Left lung (tissue), 10 donors: ENCODE data around the gene MSRB2. TPM values are rescaled to one million over a fixed set of nuclear protein-coding genes. Genes with fewer than 3 reads are reported as not detected.

Experiments used
- ATAC-seq: fragments of 200-7000 bp; cut with Tn5 transposase; one replicate; pipeline ENCODE4 v1.9.1; 2020; ENCODE audit warnings: moderate library complexity
- DNase-seq, 4 donors: peaks; one replicate each; pipeline ENCODE4 v3.0.0-alpha.2; 2013 to 2020
- H3K27ac ChIP-seq, 2 donors: fragments of 200-600 bp; sonication (generic) in 1 of 2; one replicate each; pipeline versions ENCODE4 v1.5.0 to v1.8.0; 2020 to 2021
- H3K27me3 ChIP-seq, 2 donors: fragments of 200-600 bp; sonication (generic) in 1 of 2; one replicate each; pipeline versions ENCODE4 v1.5.0 to v1.8.0; 2020 to 2021
- H3K36me3 ChIP-seq, 2 donors: fragments of 200-600 bp; sonication (generic) in 1 of 2; one replicate each; pipeline versions ENCODE4 v1.5.0 to v1.8.0; 2020 to 2021
- H3K4me1 ChIP-seq, 2 donors: fragments of 200-600 bp; one replicate each; pipeline ENCODE4 v1.8.0; 2021
- H3K4me3 ChIP-seq, 2 donors: fragments of 200-600 bp; sonication (generic) in 1 of 2; one replicate each; pipeline versions ENCODE4 v1.5.0 to v1.8.0; 2020 to 2021; ENCODE audit warnings: mild to moderate bottlenecking in 1 of 2
- H3K9me3 ChIP-seq, 2 donors: fragments of 200-600 bp; sonication (generic) in 1 of 2; one replicate each; pipeline versions ENCODE4 v1.5.0 to v1.8.0; 2020 to 2021
- intact Hi-C, 2 donors: fragments of 100-400 bp; cut with DNase I; formaldehyde crosslinking; loops; one replicate each; pipeline versions ENCODE4 v1.11.2 to v1.14.2; 2022
- polyA plus RNA-seq, 6 donors: library from polyadenylated mRNA; unstranded; fragments of 120-200 nt; gene quantifications; one replicate each; pipeline ENCODE4 v1.2.1, GENCODE V29; 2013; ENCODE audit not compliant: insufficient read length in 6 of 6
- total RNA-seq, 2 donors: library from RNA; stranded (reverse); fragmentation: NEBNext Ultra II Directional; extraction: Animal tissue kit (Norgen Biotek cat#: 25700); gene quantifications; one replicate each; pipeline ENCODE4 v1.2.1, GENCODE V29; 2021
- TF ChIP-seq, protein P1 (sequence below), 2 donors: fragments of 200-600 bp; sonication (generic) in 1 of 2; IDR thresholded peaks; one replicate each; pipeline versions ENCODE4 v1.5.0 to v1.8.0; 2021; ENCODE audit warnings: antibody characterized with exemption in 2 of 2
- donor health status: DM: no; HTN: yes; CAD: no.
- donor health status: DM: no; HTN: no; CAD: no.

Gene MSRB2
- total and polyA plus RNA-seq, 8 donors, result 28.0 to 41.0 (median 38.0) TPM

GRCh38 chr10:23148214-23148613, 52.8 kb downstream of the MSRB2 start:
- Histone ChIP-seq H3K27ac (no peak overlapping the region), H3K4me3 (no peak overlapping the region), H3K36me3 (no peaks in the 10 kb centered on the region), H3K9me3 (no peaks in the 10 kb centered on the region), H3K4me1 (no peaks in the 10 kb centered on the region), H3K27me3 (peaks cover 0 to 10% of the 10 kb centered on the region in 2 donors)
- DNase-seq, result no peak
- ATAC-seq, result no peak
- TF ChIP-seq, protein P1, sequence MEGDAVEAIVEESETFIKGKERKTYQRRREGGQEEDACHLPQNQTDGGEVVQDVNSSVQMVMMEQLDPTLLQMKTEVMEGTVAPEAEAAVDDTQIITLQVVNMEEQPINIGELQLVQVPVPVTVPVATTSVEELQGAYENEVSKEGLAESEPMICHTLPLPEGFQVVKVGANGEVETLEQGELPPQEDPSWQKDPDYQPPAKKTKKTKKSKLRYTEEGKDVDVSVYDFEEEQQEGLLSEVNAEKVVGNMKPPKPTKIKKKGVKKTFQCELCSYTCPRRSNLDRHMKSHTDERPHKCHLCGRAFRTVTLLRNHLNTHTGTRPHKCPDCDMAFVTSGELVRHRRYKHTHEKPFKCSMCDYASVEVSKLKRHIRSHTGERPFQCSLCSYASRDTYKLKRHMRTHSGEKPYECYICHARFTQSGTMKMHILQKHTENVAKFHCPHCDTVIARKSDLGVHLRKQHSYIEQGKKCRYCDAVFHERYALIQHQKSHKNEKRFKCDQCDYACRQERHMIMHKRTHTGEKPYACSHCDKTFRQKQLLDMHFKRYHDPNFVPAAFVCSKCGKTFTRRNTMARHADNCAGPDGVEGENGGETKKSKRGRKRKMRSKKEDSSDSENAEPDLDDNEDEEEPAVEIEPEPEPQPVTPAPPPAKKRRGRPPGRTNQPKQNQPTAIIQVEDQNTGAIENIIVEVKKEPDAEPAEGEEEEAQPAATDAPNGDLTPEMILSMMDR (IDR thresholded peaks at IDR 0.05), result no peak
- intact Hi-C loops, result no loop called here

- Histone ChIP-seq H3K27ac (no peak overlapping the region), H3K4me1 (no peaks in the 10 kb centered on the region), H3K9me3 (no peaks in the 10 kb centered on the region), H3K27me3 (peaks cover 0 to 10% of the 10 kb centered on the region in 2 donors), H3K36me3 (no peaks in the 10 kb centered on the region), H3K4me3 (no peak overlapping the region)
- no peak for ATAC-seq
- TF ChIP-seq, protein P1 (IDR thresholded peaks at IDR 0.05), result no peak
- DNase-seq, result no peak
- intact Hi-C loops, result no loop called here
Observed at GRCh38 chr10:23150091-23150490, 54.7 kb downstream of the MSRB2 start.

- no peak for ATAC-seq
- H3K27ac ChIP-seq, result no peak overlapping the region
- H3K36me3 ChIP-seq, result no peaks in the 10 kb centered on the region
- no peaks in the 10 kb centered on the region for H3K9me3 ChIP-seq
- TF ChIP-seq, protein P1 (IDR thresholded peaks at IDR 0.05), result no peak
- peaks cover 0 to 13% of the 10 kb centered on the region in 2 donors for H3K27me3 ChIP-seq
- intact Hi-C loops, result no loop called here
- H3K4me1 ChIP-seq, result no peaks in the 10 kb centered on the region
- no peak overlapping the region for H3K4me3 ChIP-seq
- no peak for DNase-seq
Observed at GRCh38 chr10:23150610-23151009, 55.2 kb downstream of the MSRB2 start.

DNA sequence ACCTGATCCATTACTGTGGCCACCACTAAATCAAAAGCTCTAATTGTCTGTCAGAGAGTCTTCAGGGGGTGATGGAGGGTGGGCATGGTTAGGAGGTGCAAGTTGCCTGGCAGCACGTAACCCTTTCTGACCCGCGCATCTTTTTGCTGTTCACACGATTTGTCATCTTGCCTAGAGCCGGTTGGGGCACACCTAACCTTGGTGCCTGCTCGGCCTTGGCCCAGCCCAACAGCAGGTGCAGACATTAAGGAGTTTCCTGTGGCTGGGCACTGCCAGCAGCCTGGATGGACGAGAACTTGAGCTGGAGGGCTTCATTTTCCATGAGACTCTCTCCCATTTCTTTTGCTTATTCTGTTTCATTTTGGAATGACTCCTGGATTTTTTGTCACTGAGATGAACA, 55.7 kb downstream of the MSRB2 start:
- ATAC-seq (no peak), DNase-seq (no peak)
- H3K27ac ChIP-seq, result no peak overlapping the region
- H3K9me3 ChIP-seq, result no peaks in the 10 kb centered on the region
- H3K36me3 ChIP-seq, result no peaks in the 10 kb centered on the region
- H3K4me3 ChIP-seq, result no peak overlapping the region
- TF ChIP-seq, protein P1 (IDR thresholded peaks at IDR 0.05), result no peak
- intact Hi-C loops, result no loop called here
- peaks cover 0 to 10% of the 10 kb centered on the region in 2 donors for H3K27me3 ChIP-seq
- no peaks in the 10 kb centered on the region for H3K4me1 ChIP-seq

- Histone ChIP-seq H3K36me3 (no peaks in the 10 kb centered on the region), H3K27me3 (peaks cover 0 to 27% of the 10 kb centered on the region in 2 donors), H3K4me1 (peaks cover 0 to 5% of the 10 kb centered on the region in 2 donors), H3K4me3 (no peak overlapping the region), H3K9me3 (no peaks in the 10 kb centered on the region), H3K27ac (no peak overlapping the region)
- DNase-seq, result no peak
- intact Hi-C loops, result no loop called here
- TF ChIP-seq, protein P1 (IDR thresholded peaks at IDR 0.05), result no peak
- no peak for ATAC-seq
Observed at GRCh38 chr10:23155169-23155568, 59.8 kb downstream of the MSRB2 start.
